HG02852 (cell line): ENCODE measurements around the gene GOLGA1.
"Not testable (repeated sequence)": the region's sequence is repeated elsewhere in the genome, so short reads cannot be mapped to it uniquely, and the experiment has no call there.

Experiments
- ATAC-seq: cut with Tn5 transposase; IDR thresholded peaks from one replicate; pipeline ENCODE4 v1.9.1; 2021; ENCODE audit warnings: mild to moderate bottlenecking, moderate library complexity; ENCODE audit not compliant: unreplicated experiment

GOLGA1 gene

GRCh38 chr9:124940894-124941678 is at the start of gene GOLGA1:
Gene GOLGA1 (minus strand): TSS chr9:124941083. CDS start chr9:124938711, 2,372 bp downstream.
- ATAC-seq: peak; percentile 80

- no peak for ATAC-seq
Measured at GRCh38 chr9:124983698-124984097, 42.8 kb upstream of the GOLGA1 start.

GRCh38 chr9:124980431-124980830 is 39.5 kb upstream of the GOLGA1 start:
- ATAC-seq: no peak

GRCh38 chr9:124975131-124975530 is 34.2 kb upstream of the GOLGA1 start:
- no peak for ATAC-seq

GRCh38 chr9:124973807-124974206 is 32.9 kb upstream of the GOLGA1 start:
- ATAC-seq: no peak

- ATAC-seq: no peak
Measured at GRCh38 chr9:124972241-124972770, 31.4 kb upstream of the GOLGA1 start.

GRCh38 chr9:124969401-124969800 is 28.5 kb upstream of the GOLGA1 start:
- ATAC-seq: no peak

- ATAC-seq: no peak
Measured at GRCh38 chr9:124968238-124968637, 27.4 kb upstream of the GOLGA1 start.

GRCh38 chr9:124965775-124966568 is 25.1 kb upstream of the GOLGA1 start:
- ATAC-seq: not testable (repeated sequence)

GRCh38 chr9:124964604-124965003 is 23.7 kb upstream of the GOLGA1 start:
- ATAC-seq: no peak

GRCh38 chr9:124964056-124964455 is 23.2 kb upstream of the GOLGA1 start:
- ATAC-seq: no peak

- no peak for ATAC-seq
Measured at GRCh38 chr9:124960409-124960752, 19.5 kb upstream of the GOLGA1 start.

- not testable (repeated sequence) for ATAC-seq
Measured at GRCh38 chr9:124959671-124960408, 19.0 kb upstream of the GOLGA1 start.

- no peak for ATAC-seq
Measured at GRCh38 chr9:124954255-124954654, 13.4 kb upstream of the GOLGA1 start.

GRCh38 chr9:124950050-124950718 is 9.3 kb upstream of the GOLGA1 start:
- ATAC-seq: no peak

- ATAC-seq: no peak
Measured at GRCh38 chr9:124949387-124949786, 8.5 kb upstream of the GOLGA1 start.

- ATAC-seq: no peak
Measured at GRCh38 chr9:124947727-124948391, 7.0 kb upstream of the GOLGA1 start.

- no peak for ATAC-seq
Measured at GRCh38 chr9:124946167-124946566, 5.3 kb upstream of the GOLGA1 start.

- peak; percentile 20 for ATAC-seq
Measured at GRCh38 chr9:124941679-124942561, 1.0 kb upstream of the GOLGA1 start.
